ENCODE results near the gene NOL6.

NOL6 gene

GRCh38 chr9:33447799-33448553, 25.7 kb downstream of the NOL6 start:
- DNase-seq: no peak

- DNase-seq: no peak
These were observed 26.6 kb downstream of the NOL6 start, which contains the start of gene AQP3 for GRCh38 chr9:33446946-33447798. AQP3 (minus strand) TSS chr9:33447593; CDS start chr9:33447530, 63 bp downstream.

GRCh38 chr9:33446240-33446945, 27.3 kb downstream of the NOL6 start:
- no peak for DNase-seq

GRCh38 chr9:33445389-33446239, 28.1 kb downstream of the NOL6 start:
- DNase-seq: no peak

GRCh38 chr9:33443464-33444154, 30.1 kb downstream of the NOL6 start:
- DNase-seq: no peak

- no peak for DNase-seq
These were observed 30.7 kb downstream of the NOL6 start for GRCh38 chr9:33443047-33443446.

- DNase-seq: no peak
These were observed 31.6 kb downstream of the NOL6 start for GRCh38 chr9:33442125-33442524.

GRCh38 chr9:33440609-33441008, 33.1 kb downstream of the NOL6 start:
- DNase-seq: no peak

GRCh38 chr9:33440204-33440603, 33.5 kb downstream of the NOL6 start:
- DNase-seq: no peak

GRCh38 chr9:33439731-33440130, 34.0 kb downstream of the NOL6 start:
- no peak for DNase-seq

- no peak for DNase-seq
These were observed 34.6 kb downstream of the NOL6 start for GRCh38 chr9:33438926-33439680.

GRCh38 chr9:33437898-33438297, 35.8 kb downstream of the NOL6 start:
- no peak for DNase-seq

- no peak for DNase-seq
These were observed 36.5 kb downstream of the NOL6 start for GRCh38 chr9:33437205-33437604.

- DNase-seq: no peak
These were observed 37.3 kb downstream of the NOL6 start for GRCh38 chr9:33436445-33436844.

GRCh38 chr9:33435821-33436277, 37.9 kb downstream of the NOL6 start:
- DNase-seq: no peak

- no peak for DNase-seq
These were observed 39.2 kb downstream of the NOL6 start for GRCh38 chr9:33434317-33435105.

GRCh38 chr9:33433871-33434270, 39.9 kb downstream of the NOL6 start:
- no peak for DNase-seq

- DNase-seq: no peak
These were observed 42.3 kb downstream of the NOL6 start for GRCh38 chr9:33431420-33431819.

GRCh38 chr9:33430942-33431341, 42.8 kb downstream of the NOL6 start:
- DNase-seq: no peak

All from SHP77 treated with DMSO at 0.1 percent for 48 hours (cell line).